ENCODE data around the gene TCEA2. TPM values are rescaled to one million over a fixed set of nuclear protein-coding genes. Genes with fewer than 3 reads are reported as not detected.

Gene TCEA2
- total and polyA plus RNA-seq, 2 of the 13 experiments (the other 11 are each of a cell fraction or from before 2014, with no cell fraction given) = 28.1 to 33.7 TPM

- no peak for TF ChIP-seq ZNF142 (CRISPR knock-in tag; IDR thresholded peaks at IDR 0.05)
- no peak for TF ChIP-seq HOMEZ (CRISPR knock-in tag; IDR thresholded peaks at IDR 0.05; ENCODE audit: low read depth)
- peak; percentile 42; the same call in 1 of the 2 replicates for TF ChIP-seq MEIS2 (CRISPR knock-in tag; IDR thresholded peaks at IDR 0.05)
- TF ChIP-seq FOXJ3 (CRISPR knock-in tag; IDR thresholded peaks at IDR 0.05; ENCODE audit: borderline replicate concordance) = no peak; the same call in 1 of the 2 replicates
- TF ChIP-seq SALL2 (CRISPR knock-in tag; IDR thresholded peaks at IDR 0.05) = no peak
- TF ChIP-seq ARID5B (CRISPR knock-in tag; IDR thresholded peaks at IDR 0.05) = peak; percentile 75
- TF ChIP-seq FOXO1 (CRISPR knock-in tag; IDR thresholded peaks at IDR 0.05) = no peak; the same call in none of the 2 replicates
- no peak; the same call in 1 of the 2 replicates for TF ChIP-seq ZNF543 (CRISPR knock-in tag; IDR thresholded peaks at IDR 0.05)
- peak; percentile 4; the same call in 1 of the 2 replicates for TF ChIP-seq ZBED4 (CRISPR knock-in tag; IDR thresholded peaks at IDR 0.05; ENCODE audit: borderline replicate concordance)
- peak; percentile 80 for TF ChIP-seq TAF15 (IDR thresholded peaks at IDR 0.05; ENCODE audit: low read depth, low read length, poor library complexity, severe bottlenecking)
- 0 out of 2 replicates have a peak, but pooled peaks have one; percentile 62 for TF ChIP-seq HOXD1 (CRISPR knock-in tag; IDR thresholded peaks at IDR 0.05)
- peak; percentile 81 for TF ChIP-seq SNAPC2 (CRISPR knock-in tag; IDR thresholded peaks at IDR 0.05)
These were observed 38.6 kb upstream of the TCEA2 start (continued) for GRCh38 chr20:64024141-64024990.
